H1 (cell line): ENCODE measurements around the gene EVPL. TPM values are rescaled to one million over a fixed set of nuclear protein-coding genes. Genes with fewer than 3 reads are reported as not detected.

Experiments
- CTCF ChIA-PET: fragments of 300-600 bp; sonication (Branson Sonifier 250); formaldehyde crosslinking; loops from one replicate; lab custom pipeline; 2021; ENCODE audit not compliant: partially characterized antibody; lab: Charles Lee
- POLR2A ChIA-PET: fragments of 300-600 bp; sonication (Branson Sonifier 250); formaldehyde crosslinking; loops from one replicate; lab custom pipeline; 2021; ENCODE audit warnings: inconsistent platforms; ENCODE audit not compliant: partially characterized antibody; lab: Charles Lee
- DNase-seq, 2 experiments: peaks; one replicate each; pipeline versions ENCODE4 v3.0.0 to v3.0.0-alpha.2; 2010 to 2022; ENCODE audit warnings: low spot score in 2 of 2, low read depth in 1 of 2, mixed read lengths in 1 of 2
- FAIRE-seq: peaks from 2 replicates; lab custom pipeline; 2011; peaks lifted over from hg19 to GRCh38; lab: Jason Lieb, UNC
- H2AFZ ChIP-seq: 2 replicates; pipeline ENCODE4 v1.8.1; 2012; ENCODE audit warnings: low read length, inconsistent platforms
- H2AK5ac ChIP-seq: 2 replicates; pipeline ENCODE4 v1.6.1; 2013; ENCODE audit warnings: low read depth, low read length
- H2BK120ac ChIP-seq: replicated peaks from 2 replicates; pipeline ENCODE3; 2013; ENCODE audit warnings: low read depth, low read length, inconsistent platforms
- H2BK12ac ChIP-seq: 2 replicates; pipeline ENCODE4 v1.6.1; 2013; ENCODE audit warnings: low read depth, low read length
- H2BK15ac ChIP-seq: 2 replicates; pipeline ENCODE4 v1.6.1; 2013; ENCODE audit warnings: low read length
- H2BK20ac ChIP-seq: 2 replicates; pipeline ENCODE4 v1.6.1; 2013; ENCODE audit warnings: low read length
- H2BK5ac ChIP-seq: 2 replicates; pipeline ENCODE4 v1.6.1; 2013; ENCODE audit warnings: low read depth, low read length
- H3K14ac ChIP-seq: 2 replicates; pipeline ENCODE4 v1.6.1; 2013; ENCODE audit warnings: inconsistent platforms; ENCODE audit not compliant: insufficient read length
- H3K18ac ChIP-seq: 2 replicates; pipeline ENCODE4 v1.6.1; 2013; ENCODE audit warnings: low read length; ENCODE audit errors: extremely low read depth
- H3K23ac ChIP-seq: 2 replicates; pipeline ENCODE4 v1.6.1; 2013; ENCODE audit warnings: inconsistent platforms; ENCODE audit not compliant: insufficient read length
- H3K23me2 ChIP-seq: 2 replicates; pipeline ENCODE4 v1.6.1; 2013; ENCODE audit warnings: low read depth, low read length
- H3K27ac ChIP-seq: 2 replicates; pipeline ENCODE4 v1.6.1; 2011; ENCODE audit warnings: low read depth, low read length, inconsistent platforms
- H3K27me3 ChIP-seq, 4 experiments: replicated peaks in 1 of 4; 1 replicate in 1 of 4; 2 replicates in 3 of 4; pipeline versions ENCODE4 v1.6.1 to v1.8.1; 2011 to 2013; ENCODE audit warnings: low read length in 3 of 4, mild to moderate bottlenecking in 3 of 4, inconsistent platforms in 2 of 4, mixed read lengths in 2 of 4, moderate library complexity in 1 of 4; ENCODE audit not compliant: control insufficient read depth in 3 of 4, insufficient read depth in 3 of 4; ENCODE audit errors: extremely low read depth in 1 of 4
- H3K36me3 ChIP-seq, 4 experiments: 2 replicates each; pipeline versions ENCODE4 v1.6.1 to v1.8.1; 2011 to 2013; ENCODE audit warnings: mild to moderate bottlenecking in 4 of 4, low read length in 3 of 4, moderate library complexity in 2 of 4, control low read depth in 1 of 4, inconsistent platforms in 1 of 4; ENCODE audit not compliant: insufficient read depth in 4 of 4, control insufficient read depth in 2 of 4
- H3K4ac ChIP-seq: replicated peaks from 2 replicates; pipeline ENCODE3; 2013; ENCODE audit warnings: low read length, low read depth, mixed read lengths, inconsistent platforms; ENCODE audit not compliant: insufficient read length
- H3K4me1 ChIP-seq, 4 experiments: replicated peaks in 1 of 4; 1 replicate in 1 of 4; 2 replicates in 3 of 4; pipeline versions ENCODE4 v1.6.1 to v1.8.1; 2011 to 2013; ENCODE audit warnings: low read length in 3 of 4, inconsistent platforms in 2 of 4, mixed read lengths in 1 of 4; ENCODE audit not compliant: insufficient read depth in 4 of 4, control insufficient read depth in 3 of 4
- H3K4me2 ChIP-seq, 2 experiments: 2 replicates each; pipeline versions ENCODE4 v1.6.1 to v1.8.1; 2011 to 2013; ENCODE audit warnings: low read depth in 2 of 2, low read length in 2 of 2, control low read depth in 1 of 2, inconsistent platforms in 1 of 2, mild to moderate bottlenecking in 1 of 2; ENCODE audit not compliant: insufficient read depth in 1 of 2
- H3K4me3 ChIP-seq, 4 experiments: fragments of 200-600, 300-600 bp in 1 of 4; sonication (generic), shearing (Covaris generic), sonication (Bioruptor Twin) in 1 of 4; 2 replicates each; pipeline versions ENCODE4 v1.5.1 to v1.8.1; 2011 to 2016; ENCODE audit warnings: low read length in 4 of 4, low read depth in 3 of 4, control low read depth in 2 of 4, inconsistent platforms in 2 of 4, mild to moderate bottlenecking in 2 of 4, mixed read lengths in 1 of 4, moderate library complexity in 1 of 4; ENCODE audit not compliant: insufficient read depth in 2 of 4; ENCODE audit errors: extremely low read depth in 1 of 4
- H3K56ac ChIP-seq: replicated peaks from 2 replicates; pipeline ENCODE3; 2013; ENCODE audit warnings: low read depth, mild to moderate bottlenecking, mixed read lengths, low read length, inconsistent platforms; ENCODE audit not compliant: insufficient read length
- H3K79me1 ChIP-seq: 2 replicates; pipeline ENCODE4 v1.6.1; 2013; ENCODE audit warnings: low read depth, low read length, control low read depth
- H3K79me2 ChIP-seq, 2 experiments: 2 replicates each; pipeline versions ENCODE4 v1.6.1 to v1.8.1; 2012 to 2013; ENCODE audit warnings: low read length in 2 of 2, mild to moderate bottlenecking in 2 of 2, inconsistent platforms in 1 of 2; ENCODE audit not compliant: insufficient read depth in 2 of 2, control insufficient read depth in 1 of 2
- H3K9ac ChIP-seq, 4 experiments: replicated peaks in 1 of 4; 1 replicate in 1 of 4; 2 replicates in 3 of 4; pipeline versions ENCODE4 v1.6.1 to v1.8.1; 2011 to 2013; ENCODE audit warnings: low read depth in 3 of 4, low read length in 3 of 4, control low read depth in 2 of 4, mild to moderate bottlenecking in 2 of 4, moderate library complexity in 2 of 4, inconsistent platforms in 1 of 4; ENCODE audit errors: extremely low read depth in 1 of 4
- H3K9me3 ChIP-seq, 2 experiments: 2 replicates each; pipeline versions ENCODE4 v1.6.1 to v1.8.1; 2012 to 2013; ENCODE audit warnings: mild to moderate bottlenecking in 2 of 2, moderate library complexity in 2 of 2, control low read depth in 1 of 2, inconsistent platforms in 1 of 2, low read depth in 1 of 2, low read length in 1 of 2, mixed read lengths in 1 of 2; ENCODE audit not compliant: insufficient read depth in 2 of 2
- H4K20me1 ChIP-seq, 2 experiments: replicated peaks in 1 of 2; 2 replicates each; pipeline versions ENCODE3 to v1.8.1; 2011 to 2013; ENCODE audit warnings: inconsistent platforms in 2 of 2, low read length in 2 of 2, mild to moderate bottlenecking in 1 of 2; ENCODE audit not compliant: insufficient read depth in 2 of 2, control insufficient read depth in 1 of 2
- H4K5ac ChIP-seq: 2 replicates; pipeline ENCODE4 v1.6.1; 2013; ENCODE audit warnings: low read length, low read depth, mixed read lengths, inconsistent platforms; ENCODE audit not compliant: insufficient read length
- H4K8ac ChIP-seq: 2 replicates; pipeline ENCODE4 v1.8.0; 2013; ENCODE audit warnings: mild to moderate bottlenecking, moderate library complexity, low read length, inconsistent platforms; ENCODE audit not compliant: insufficient read depth; ENCODE audit errors: extremely low read depth
- H4K91ac ChIP-seq: replicated peaks from 2 replicates; pipeline ENCODE3; 2013; ENCODE audit warnings: low read length, mixed read lengths, inconsistent platforms; ENCODE audit not compliant: insufficient read length
- BACH1 ChIP-seq: IDR thresholded peaks from 2 replicates; pipeline ENCODE4 v1.6.1; 2012; ENCODE audit warnings: low read length, improper control_type of control experiment
- GABPA ChIP-seq: IDR thresholded peaks from 2 replicates; pipeline ENCODE4 v1.6.1; 2011; ENCODE audit warnings: mild to moderate bottlenecking, low read length, moderate library complexity, borderline replicate concordance; ENCODE audit not compliant: insufficient read depth
- RAD21 ChIP-seq, 2 experiments: IDR thresholded peaks in 1 of 2; conservative IDR thresholded peaks in 1 of 2; 2 replicates each; pipeline ENCODE4 v1.6.1; 2011; ENCODE audit warnings: low read depth in 2 of 2, low read length in 2 of 2, improper control_type of control experiment in 1 of 2, inconsistent platforms in 1 of 2, mild to moderate bottlenecking in 1 of 2, moderate library complexity in 1 of 2
- SAP30 ChIP-seq: fragments of 300-600 bp; sonication (generic); IDR thresholded peaks from 2 replicates; pipeline ENCODE4 v1.7.1; 2012; ENCODE audit warnings: low read length, moderate library complexity, mild to moderate bottlenecking, inconsistent platforms; ENCODE audit not compliant: insufficient read depth, insufficient replicate concordance
- TBP ChIP-seq: IDR thresholded peaks from 2 replicates; pipeline ENCODE4 v1.6.1; 2011; ENCODE audit warnings: low read depth, low read length, improper control_type of control experiment
- TEAD4 ChIP-seq: IDR thresholded peaks from 2 replicates; pipeline ENCODE4 v1.6.1; 2012; ENCODE audit warnings: low read depth, low read length, inconsistent platforms, mixed read lengths
- WGBS, 2 experiments: shearing (Covaris generic) in 1 of 2; methylation state at CpG; one replicate each; pipeline versions ENCODE4 v1.1.6 to v1.1.7; 2013 to 2015; ENCODE audit warnings: low lambda C conversion rate in 2 of 2, mixed read lengths in 2 of 2, inconsistent platforms in 1 of 2, low coverage in 1 of 2, missing lambda C conversion rate in 1 of 2; ENCODE audit not compliant: insufficient replicate concordance in 2 of 2, insufficient coverage in 1 of 2, insufficient read length in 1 of 2; ENCODE audit errors: extremely low coverage in 1 of 2, missing lambda C conversion rate in 1 of 2; 5-methylcytosine and 5-hydroxymethylcytosine counted together
- polyA plus RNA-seq, 7 experiments: library from polyadenylated mRNA; depleted of rRNA in 3 of 7; stranded (reverse) in 5 of 7; unstranded in 2 of 7; fragments of >200 nt in 5 of 7; fragments of 200-250 nt in 2 of 7; gene quantifications; 1 replicate in 5 of 7; 2 replicates in 1 of 7; 4 replicates in 1 of 7; pipeline versions ENCODE4 v1.2.1 to v1.2.3, GENCODE V29; 2011 to 2013; ENCODE audit warnings: missing spikeins in 2 of 7, mixed read lengths in 2 of 7
- total RNA-seq: library from RNA; stranded (reverse); fragmentation: NEBNext Ultra II Directional; extraction: Animal tissue kit (Norgen Biotek cat#: 25700); gene quantifications from 2 replicates; pipeline ENCODE4 v1.2.1, GENCODE V29; 2021
- TF ChIP-seq, protein P1 (sequence below), 3 experiments: IDR thresholded peaks; 1 replicate in 2 of 3; 2 replicates in 1 of 3; pipeline versions ENCODE4 v1.5.1 to v1.6.1; 2011; ENCODE audit warnings: low read length in 3 of 3, mild to moderate bottlenecking in 3 of 3, inconsistent platforms in 2 of 3, low read depth in 1 of 3, moderate library complexity in 1 of 3; ENCODE audit not compliant: insufficient read depth in 1 of 3; ENCODE audit errors: control extremely low read depth in 1 of 3

EVPL gene
- total and polyA plus RNA-seq, 2 of the 8 experiments (the other 6 are each of a cell fraction or from before 2014, with no cell fraction given) = 0.20 to 0.99 TPM

DNA sequence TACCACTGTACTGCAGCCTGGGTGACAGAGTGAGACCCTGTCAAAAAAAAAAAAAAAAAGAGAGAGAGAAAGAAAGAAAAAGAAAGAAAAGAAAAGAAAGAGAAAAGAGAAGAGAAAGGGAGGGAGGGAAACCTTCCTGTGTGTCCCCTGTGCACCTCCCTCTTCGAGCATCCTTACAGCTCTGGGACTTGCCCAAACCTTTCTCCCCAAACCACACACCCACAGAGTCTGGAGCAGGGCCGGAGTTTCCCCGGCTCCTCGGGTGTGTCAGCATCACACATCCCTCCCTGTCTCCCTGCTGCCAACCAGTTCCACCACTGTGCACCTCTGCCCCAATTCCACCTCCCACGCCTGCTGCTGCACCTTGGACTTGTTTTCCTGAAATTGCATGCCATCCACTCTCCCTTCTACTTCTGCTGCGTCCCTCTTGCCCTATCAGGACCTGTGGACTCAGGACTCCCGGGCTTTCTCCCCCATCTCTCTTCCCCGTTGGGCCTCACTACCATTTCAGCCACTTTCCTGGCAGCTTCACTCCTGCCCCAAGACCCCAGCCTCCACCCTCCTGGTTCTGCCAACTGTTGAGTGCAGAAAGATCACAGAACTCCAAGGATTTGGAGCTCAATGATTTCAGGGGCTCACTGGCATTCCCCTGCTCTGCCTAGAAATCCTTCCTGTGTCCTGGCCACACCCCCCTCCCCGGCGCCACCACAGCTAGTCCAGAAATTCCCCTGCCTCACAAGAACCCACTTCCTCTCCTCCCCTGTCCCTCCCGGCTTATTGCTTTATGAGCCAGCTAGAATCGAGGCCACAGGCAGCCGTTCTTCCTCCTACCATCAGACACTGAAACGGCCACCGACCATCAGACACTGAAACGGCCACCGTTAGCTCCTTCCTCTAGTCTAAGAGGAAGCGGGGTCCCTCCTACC lies 30.2 kb downstream of the EVPL start:
- Histone ChIP-seq H3K27me3 (no peaks in the 10 kb centered on the region), H3K4me1 (no peaks in the 10 kb centered on the region; a peak in 3 of 7 replicates), H2BK120ac (no peak overlapping the region), H4K8ac (no peak overlapping the region), H3K56ac (no peak overlapping the region), H3K18ac (peak overlapping the region; percentile 13), H3K23ac (no peak overlapping the region), H4K91ac (no peak overlapping the region), H3K79me1 (no peaks in the 10 kb centered on the region), H3K9me3 (no peaks in the 10 kb centered on the region), H3K79me2 (no peaks in the 10 kb centered on the region), H3K23me2 (no peaks in the 10 kb centered on the region), H2BK20ac (no peak overlapping the region), H3K4me3 (no peak overlapping the region), H2AK5ac (no peak overlapping the region), H3K4me2 (no peak overlapping the region), H2AFZ (no peak overlapping the region), H3K36me3 (peaks cover 2 to 3% (median 3%) of the 10 kb centered on the region in 4 experiments; a peak in 5 of 8 replicates), H3K27ac (no peak overlapping the region), H4K20me1 (no peaks in the 10 kb centered on the region), H3K4ac (no peak overlapping the region), H2BK5ac (peak overlapping the region; percentile 49; the same call in 1 of the 2 replicates), H2BK12ac (peak overlapping the region; percentile 9; the same call in 1 of the 2 replicates), H4K5ac (no peak overlapping the region), H2BK15ac (no peak overlapping the region), H3K14ac (no peak overlapping the region), H3K9ac (no peak overlapping the region)
- no peak for FAIRE-seq
- POLR2A ChIA-PET = interaction anchor here (0.8 to 2.3 kb wide), 6 partner anchors 11 to 555 kb away, joined by 3 to 7 read pairs (median 4); partner anchors contain the start of gene FBF1
- CTCF ChIA-PET = interaction anchor here (0.6 to 32.0 kb wide), 15 partner anchors 8 to 303 kb away, joined by 3 to 885 read pairs (median 4); partner anchors contain the start of genes ACOX1, MRPL38, TEN1 and TRIM65
- WGBS, 2 experiments = 83% methylated on average over 18 of the region's 18 CpGs; no CpG with 5 or more reads in 1 of the 2 experiments
- no peak for DNase-seq
- TF ChIP-seq TBP = no peak
- TF ChIP-seq TEAD4 = no peak
- no peak for TF ChIP-seq GABPA
- TF ChIP-seq RAD21 (IDR thresholded peaks at IDR 0.05 in 1 of 2, conservative IDR thresholded peaks at IDR 0.05 in 1 of 2; ENCODE audit: low read depth in 2 of 2, low read length in 2 of 2) = no peak
- TF ChIP-seq, protein P1, sequence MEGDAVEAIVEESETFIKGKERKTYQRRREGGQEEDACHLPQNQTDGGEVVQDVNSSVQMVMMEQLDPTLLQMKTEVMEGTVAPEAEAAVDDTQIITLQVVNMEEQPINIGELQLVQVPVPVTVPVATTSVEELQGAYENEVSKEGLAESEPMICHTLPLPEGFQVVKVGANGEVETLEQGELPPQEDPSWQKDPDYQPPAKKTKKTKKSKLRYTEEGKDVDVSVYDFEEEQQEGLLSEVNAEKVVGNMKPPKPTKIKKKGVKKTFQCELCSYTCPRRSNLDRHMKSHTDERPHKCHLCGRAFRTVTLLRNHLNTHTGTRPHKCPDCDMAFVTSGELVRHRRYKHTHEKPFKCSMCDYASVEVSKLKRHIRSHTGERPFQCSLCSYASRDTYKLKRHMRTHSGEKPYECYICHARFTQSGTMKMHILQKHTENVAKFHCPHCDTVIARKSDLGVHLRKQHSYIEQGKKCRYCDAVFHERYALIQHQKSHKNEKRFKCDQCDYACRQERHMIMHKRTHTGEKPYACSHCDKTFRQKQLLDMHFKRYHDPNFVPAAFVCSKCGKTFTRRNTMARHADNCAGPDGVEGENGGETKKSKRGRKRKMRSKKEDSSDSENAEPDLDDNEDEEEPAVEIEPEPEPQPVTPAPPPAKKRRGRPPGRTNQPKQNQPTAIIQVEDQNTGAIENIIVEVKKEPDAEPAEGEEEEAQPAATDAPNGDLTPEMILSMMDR (IDR thresholded peaks at IDR 0.05; ENCODE audit: control extremely low read depth in 1 of 3, insufficient read depth in 1 of 3, low read depth in 1 of 3, low read length in 3 of 3) = no peak
- no peak for TF ChIP-seq BACH1
- no peak for TF ChIP-seq SAP30
